HG02623 (cell line): ENCODE measurements around the gene HOTAIR.

Experiments used
- ATAC-seq: cut with Tn5 transposase; IDR thresholded peaks from one replicate; pipeline ENCODE4 v1.9.1; 2021; ENCODE audit warnings: moderate library complexity; ENCODE audit not compliant: unreplicated experiment

HOTAIR gene

DNA sequence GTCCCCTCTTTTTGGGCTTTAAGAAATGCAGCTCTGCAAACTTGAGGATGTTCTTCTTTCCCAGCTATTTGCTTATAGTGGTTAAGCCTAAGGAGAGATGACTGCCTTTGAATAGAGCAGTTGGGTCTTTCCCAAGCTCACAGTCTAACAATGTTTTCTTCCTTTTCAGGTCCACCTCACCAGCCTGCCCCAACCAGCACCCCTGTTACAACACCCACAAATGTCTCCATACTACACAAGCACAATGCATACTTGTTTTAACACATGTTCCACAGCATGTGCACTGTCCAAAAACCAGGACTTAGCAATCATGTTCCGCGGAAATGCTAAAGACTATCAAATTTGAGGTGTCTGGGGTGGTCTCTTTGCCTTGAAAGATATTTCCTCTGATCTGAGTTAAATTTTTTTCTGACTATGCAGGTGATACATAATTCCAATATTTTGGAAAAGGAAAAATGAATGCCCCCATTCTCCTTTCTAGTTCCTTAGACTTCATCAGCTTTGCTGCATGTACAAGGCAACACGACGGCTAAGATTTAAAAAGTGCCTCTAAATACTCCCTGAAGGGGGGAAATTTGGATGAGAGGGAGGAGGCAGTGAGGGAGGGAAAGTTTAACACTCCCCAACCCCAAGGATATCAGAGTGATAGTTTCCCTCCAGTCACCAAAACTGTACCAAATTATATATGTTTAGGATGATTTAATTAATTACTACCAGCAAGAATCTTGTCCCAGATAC, 42.7 kb downstream of the HOTAIR start:
- ATAC-seq: no peak

DNA sequence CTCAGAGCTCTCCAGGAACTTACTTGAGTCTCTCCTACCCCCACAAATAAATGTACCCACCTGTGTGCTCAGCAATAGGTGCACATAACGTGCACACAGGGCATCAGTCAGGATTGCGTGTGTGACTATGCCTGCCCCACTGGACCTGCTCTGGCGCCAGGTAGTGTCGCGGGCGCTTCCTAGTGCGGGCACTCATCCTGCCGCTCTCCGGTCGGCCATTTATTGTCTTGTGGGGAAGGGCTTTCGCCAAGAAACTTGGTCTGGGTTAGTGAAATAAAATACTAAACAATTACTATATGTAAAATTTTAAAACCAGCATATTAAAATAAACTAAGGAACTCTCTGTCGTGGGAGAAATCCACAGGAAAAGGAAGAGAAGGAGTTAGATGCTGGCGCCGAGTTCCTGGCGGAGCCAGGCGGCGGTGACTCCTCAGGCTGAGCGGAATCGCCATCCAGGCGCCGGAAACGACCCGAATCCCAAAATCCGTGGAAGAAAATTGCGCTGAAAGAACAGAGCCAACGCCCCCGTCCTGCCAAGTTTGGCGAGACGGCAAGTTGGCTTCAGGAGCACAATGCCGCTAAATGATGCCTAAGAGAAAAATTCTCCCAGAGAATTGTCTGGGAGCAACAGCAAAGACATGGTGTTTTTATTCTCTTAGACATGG, 44.0 kb downstream of the HOTAIR start:
- ATAC-seq: no peak

DNA sequence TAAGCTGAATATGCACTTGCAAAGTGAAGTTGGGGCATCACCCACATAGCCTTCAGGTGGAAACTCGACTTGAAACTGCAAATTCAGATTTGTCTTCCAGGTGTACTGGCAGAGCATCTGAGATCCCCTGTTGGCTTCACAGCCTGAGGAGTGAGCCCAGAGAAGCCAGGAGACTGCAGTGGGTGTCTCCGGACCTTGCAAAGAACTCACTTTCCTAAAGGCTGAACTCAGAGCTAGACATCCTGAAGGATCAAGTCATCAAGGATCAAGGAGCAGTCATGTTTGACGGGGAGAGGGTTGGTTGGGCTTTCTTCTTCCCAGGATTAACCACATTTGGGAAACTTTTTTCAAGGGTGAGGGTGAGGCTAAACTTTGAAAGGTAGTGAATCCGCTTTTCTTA, 45.2 kb downstream of the HOTAIR start:
- no peak for ATAC-seq

DNA sequence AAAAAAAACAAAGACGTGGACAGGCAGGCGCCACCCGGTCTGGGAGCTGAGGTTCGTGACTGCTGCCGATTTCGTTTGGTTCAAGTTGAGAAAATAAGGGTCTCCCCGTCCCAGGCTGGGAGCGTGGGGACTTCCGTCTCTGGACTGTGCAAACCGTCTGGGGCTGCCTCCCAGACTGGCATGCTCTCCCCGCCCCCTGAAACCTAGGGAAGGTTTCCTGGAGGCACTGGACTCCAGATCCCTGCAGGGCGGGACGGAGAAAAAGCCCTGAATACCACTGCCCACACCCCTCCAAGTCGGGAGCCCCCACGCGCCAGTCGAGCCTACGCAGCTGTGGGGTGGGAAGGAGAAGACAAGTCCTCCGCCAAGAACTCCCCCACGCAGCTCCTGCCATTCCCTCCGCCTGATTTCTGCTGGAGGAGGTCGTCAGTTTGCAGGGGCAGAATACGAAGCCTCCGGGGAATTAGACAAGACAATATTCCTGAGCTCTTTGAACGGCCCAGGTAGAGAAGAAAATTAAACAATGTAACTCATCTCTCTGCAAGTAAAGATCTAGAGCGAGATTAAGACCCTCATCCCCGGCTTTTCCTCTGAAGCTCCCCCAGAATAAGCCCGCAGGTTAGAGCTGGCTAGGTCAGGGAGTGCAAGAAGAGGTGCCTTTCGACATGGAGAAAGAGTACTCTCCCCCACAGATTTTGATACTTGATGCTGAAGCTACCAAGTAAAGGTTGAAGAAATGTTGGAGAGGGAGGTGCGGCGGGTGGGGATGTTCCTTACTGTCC, 46.5 kb downstream of the HOTAIR start:
- ATAC-seq: no peak

DNA sequence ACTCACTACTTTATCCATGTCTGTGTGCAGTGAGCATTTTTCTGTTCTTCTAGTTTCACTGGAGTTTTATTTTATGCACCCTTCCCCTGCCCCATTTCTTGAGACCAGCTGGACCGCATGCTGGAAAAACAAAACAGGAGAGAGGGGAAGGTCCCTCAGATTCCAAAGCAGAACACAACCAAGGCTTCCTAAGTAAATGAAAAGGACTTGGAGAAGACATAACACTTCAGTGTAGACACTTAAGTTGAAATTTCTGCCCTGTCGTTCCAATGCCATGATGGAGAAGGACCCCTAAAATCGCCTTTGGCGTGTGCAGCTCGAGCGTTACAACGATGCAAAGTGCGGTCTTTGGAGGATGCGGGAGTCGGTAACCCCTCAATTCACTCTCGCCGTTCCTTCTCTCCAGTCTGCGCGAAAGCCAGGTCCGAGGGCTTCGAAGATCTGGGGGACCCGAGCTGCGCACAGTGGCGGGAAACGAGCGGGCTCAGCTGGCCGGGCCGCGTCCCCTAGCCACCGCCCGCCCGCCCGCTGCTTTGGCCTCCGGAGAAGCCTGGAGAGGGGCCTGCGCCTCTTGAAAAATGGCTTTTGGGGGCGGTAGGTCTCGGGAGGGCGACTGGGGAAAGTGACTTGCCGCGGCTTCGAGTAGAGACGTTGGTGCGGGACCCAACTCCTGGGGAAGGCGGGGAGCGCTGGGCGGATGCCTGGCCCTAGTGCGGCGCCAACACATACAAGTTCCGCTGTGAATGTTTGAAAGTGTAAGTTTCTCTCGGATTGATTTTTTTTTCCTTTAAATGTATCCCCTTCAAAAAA, 47.3 kb downstream of the HOTAIR start:
- ATAC-seq: no peak

DNA sequence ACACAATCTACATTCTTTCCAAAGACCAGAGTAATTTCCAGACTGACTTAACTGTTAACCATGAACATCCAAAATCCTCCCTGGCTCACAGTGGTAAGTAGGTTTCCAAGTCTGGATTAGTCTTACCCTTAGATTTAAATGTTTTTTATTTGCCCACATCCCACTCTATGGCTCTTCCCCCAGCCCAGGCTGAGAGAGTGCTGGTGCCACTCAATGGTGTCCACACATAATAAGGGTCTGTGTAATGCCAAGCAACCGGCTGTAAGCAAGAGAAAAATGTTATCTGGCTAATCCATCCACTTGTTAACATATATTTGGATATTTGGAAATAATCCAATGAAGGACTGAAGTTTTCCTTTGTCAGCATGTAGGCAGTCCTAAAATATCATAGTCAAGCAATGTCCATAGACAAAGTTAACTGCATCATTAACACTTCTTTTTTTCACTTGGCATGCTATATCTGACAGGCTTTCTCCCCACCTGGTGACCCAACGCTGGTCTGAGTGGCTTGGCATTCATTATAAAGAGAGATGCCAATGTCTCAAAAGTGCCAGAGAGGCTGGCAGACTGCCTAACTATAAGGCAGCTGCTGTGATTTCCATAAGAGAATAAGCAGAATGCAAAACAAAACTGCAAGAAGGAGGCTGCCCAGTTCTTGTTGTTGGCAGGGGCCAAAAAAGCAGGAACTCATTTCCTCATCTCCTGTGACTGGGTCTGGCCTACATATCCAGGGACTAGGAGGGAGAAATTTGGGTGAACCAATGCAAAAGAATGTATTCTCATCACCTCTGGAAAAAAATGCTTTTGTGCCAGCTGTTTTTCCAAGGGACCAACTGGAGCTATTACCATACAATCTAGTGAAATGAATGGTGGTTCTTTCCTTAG, 50.0 kb downstream of the HOTAIR start:
- ATAC-seq: no peak

DNA sequence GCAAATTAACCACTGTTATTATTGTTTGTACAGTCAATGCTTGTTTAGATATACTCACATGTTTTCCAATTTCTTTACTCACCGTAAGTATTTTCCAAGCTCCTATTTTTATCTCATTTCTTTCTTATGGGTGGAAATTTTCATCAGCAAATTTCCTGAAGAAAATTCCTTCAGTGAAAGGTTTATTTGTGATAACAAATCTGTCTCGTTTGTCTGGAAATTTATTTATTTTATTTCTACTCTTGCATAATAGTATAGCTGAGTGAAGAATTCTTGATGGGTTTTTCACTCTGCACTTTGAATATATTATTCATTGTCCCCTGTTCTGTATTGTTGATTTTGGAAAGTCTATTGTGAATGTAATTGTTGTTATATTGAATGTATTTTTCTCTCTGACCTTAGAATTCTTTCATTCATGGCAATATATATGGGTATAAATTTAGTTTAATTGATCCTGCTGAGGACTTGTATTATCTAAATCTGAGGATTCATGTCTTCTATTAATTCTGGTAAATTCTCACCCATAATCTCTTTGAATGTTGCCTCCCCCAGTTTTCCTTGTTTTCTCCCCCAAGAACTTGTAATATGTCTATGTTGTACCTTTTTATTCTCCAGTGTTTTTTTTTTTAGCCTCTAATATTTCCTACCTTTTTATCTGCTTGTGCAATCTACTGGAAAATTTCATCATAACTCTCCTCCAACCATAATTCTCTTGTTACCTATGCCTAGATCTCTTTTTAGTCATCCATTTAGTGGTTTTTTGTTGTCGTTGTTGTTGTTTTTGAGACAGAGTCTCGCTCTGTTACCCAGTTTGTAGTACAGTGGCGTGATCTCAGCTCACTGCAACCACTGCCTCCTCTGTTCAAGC, 57.7 kb downstream of the HOTAIR start:
- ATAC-seq: no peak
